GM23338 (cell line): ENCODE measurements around the gene ABR. TPM values are rescaled to one million over a fixed set of nuclear protein-coding genes. Genes with fewer than 3 reads are reported as not detected.

ENCODE experiments used
- ATAC-seq: fragments of 200-7000 bp; cut with Tn5 transposase; 3 replicates; pipeline ENCODE4 v1.9.1; 2020
- DNase-seq: peaks from one replicate; pipeline ENCODE4 v3.0.0-alpha.2; 2015; ENCODE audit warnings: low spot score
- H2AFZ ChIP-seq: fragments of 200-600 bp; sonication (generic); 2 replicates; pipeline ENCODE4 v1.8.0; 2016; ENCODE audit warnings: antibody characterized with exemption, mild to moderate bottlenecking, moderate library complexity
- H3F3A ChIP-seq: fragments of 200-600 bp; sonication (generic); replicated peaks from 2 replicates; pipeline ENCODE4 v1.8.0; 2017; ENCODE audit warnings: antibody characterized with exemption, mixed run types, low read depth
- H3K27ac ChIP-seq: fragments of 200-600 bp; sonication (generic); 2 replicates; pipeline ENCODE4 v1.6.1; 2016; ENCODE audit warnings: low read depth
- H3K27me3 ChIP-seq: fragments of 200-600 bp; sonication (generic); 2 replicates; pipeline ENCODE4 v1.8.0; 2016; ENCODE audit warnings: mild to moderate bottlenecking, mixed run types, moderate library complexity; ENCODE audit not compliant: insufficient read depth
- H3K36me3 ChIP-seq: fragments of 200-600 bp; sonication (generic); 2 replicates; pipeline ENCODE4 v1.8.0; 2016; ENCODE audit warnings: mild to moderate bottlenecking; ENCODE audit not compliant: insufficient read depth
- H3K4me1 ChIP-seq: fragments of 200-600 bp; sonication (generic); 2 replicates; pipeline ENCODE4 v1.8.0; 2016; ENCODE audit warnings: mild to moderate bottlenecking, moderate library complexity; ENCODE audit not compliant: insufficient read depth
- H3K4me2 ChIP-seq: fragments of 200-600 bp; sonication (generic); 2 replicates; pipeline ENCODE4 v1.7.1; 2017; ENCODE audit warnings: mixed run types
- H3K4me3 ChIP-seq: fragments of 200-600 bp; sonication (generic); 2 replicates; pipeline ENCODE4 v1.6.1; 2016; ENCODE audit warnings: mixed run types
- H3K79me2 ChIP-seq: fragments of 200-600 bp; sonication (generic); replicated peaks from 2 replicates; pipeline ENCODE4 v1.8.0; 2017; ENCODE audit warnings: mild to moderate bottlenecking; ENCODE audit not compliant: insufficient read depth
- H3K9me2 ChIP-seq: fragments of 200-600 bp; sonication (generic); 2 replicates; pipeline ENCODE4 v1.8.0; 2017; ENCODE audit not compliant: insufficient read depth
- H4K20me1 ChIP-seq: fragments of 200-600 bp; sonication (generic); replicated peaks from 2 replicates; pipeline ENCODE4 v1.8.0; 2017; ENCODE audit warnings: mild to moderate bottlenecking; ENCODE audit not compliant: insufficient read depth
- H3K27ac Mint-ChIP-seq: 2 replicates; pipeline ENCODE4 v1.8.0; 2020; ENCODE audit warnings: inconsistent platforms, mild to moderate bottlenecking, moderate library complexity, mixed read lengths
- H3K27me3 Mint-ChIP-seq: 3 replicates; pipeline ENCODE4 v1.8.0; 2022; ENCODE audit warnings: low read depth, mild to moderate bottlenecking, moderate library complexity, mixed read lengths, inconsistent platforms; ENCODE audit not compliant: insufficient read depth, poor library complexity
- H3K36me3 Mint-ChIP-seq: 3 replicates; pipeline ENCODE4 v1.8.0; 2021; ENCODE audit warnings: low read depth, mild to moderate bottlenecking, inconsistent platforms, moderate library complexity, mixed read lengths
- H3K4me1 Mint-ChIP-seq: 3 replicates; pipeline ENCODE4 v1.8.0; 2020; ENCODE audit warnings: mild to moderate bottlenecking, inconsistent platforms, mixed read lengths
- H3K4me3 Mint-ChIP-seq: 3 replicates; pipeline ENCODE4 v1.8.0; 2021; ENCODE audit warnings: moderate library complexity, mild to moderate bottlenecking, inconsistent platforms, mixed read lengths
- H3K9me3 Mint-ChIP-seq: 3 replicates; pipeline ENCODE4 v1.8.0; 2020; ENCODE audit warnings: moderate library complexity, mild to moderate bottlenecking, inconsistent platforms, mixed read lengths
- CREB1 ChIP-seq: fragments of 250-450 bp; sonication (Bioruptor Pico); IDR thresholded peaks from 2 replicates; pipeline ENCODE4 v1.5.0; 2020; ENCODE audit warnings: low read depth, mild to moderate bottlenecking, moderate library complexity
- ETS1 ChIP-seq: IDR thresholded peaks from 2 replicates; pipeline ENCODE4 v1.6.1; 2016; ENCODE audit warnings: antibody characterized with exemption
- EZH2 ChIP-seq: fragments of 200-600 bp; sonication (generic); IDR thresholded peaks from one replicate; pipeline ENCODE4 v1.8.0; 2017; ENCODE audit warnings: antibody characterized with exemption, mild to moderate bottlenecking, low read depth; ENCODE audit not compliant: unreplicated experiment
- EZH2phosphoT487 ChIP-seq: fragments of 200-600 bp; sonication (generic); IDR thresholded peaks from one replicate; pipeline ENCODE4 v1.8.1; 2018; ENCODE audit warnings: antibody characterized with exemption; ENCODE audit not compliant: unreplicated experiment
- JUNB ChIP-seq: IDR thresholded peaks from one replicate; pipeline ENCODE4 v1.6.1; 2016; ENCODE audit warnings: antibody characterized with exemption; ENCODE audit not compliant: unreplicated experiment
- NANOG ChIP-seq: IDR thresholded peaks from 2 replicates; pipeline ENCODE4 v1.6.1; 2016; ENCODE audit warnings: antibody characterized with exemption, borderline replicate concordance
- POLR2AphosphoS5 ChIP-seq: IDR thresholded peaks from 2 replicates; pipeline ENCODE4 v1.6.1; 2016; ENCODE audit warnings: antibody characterized with exemption, low read depth
- REST ChIP-seq: IDR thresholded peaks from one replicate; pipeline ENCODE4 v1.6.1; 2018; ENCODE audit warnings: antibody characterized with exemption; ENCODE audit not compliant: unreplicated experiment
- ZNF114 ChIP-seq: fragments of 250-450 bp; sonication (Bioruptor Pico); IDR thresholded peaks from 2 replicates; pipeline ENCODE4 v1.5.0; 2020; ENCODE audit warnings: mild to moderate bottlenecking, moderate library complexity
- ZNF331 ChIP-seq: fragments of 250-450 bp; sonication (Bioruptor Pico); IDR thresholded peaks from 2 replicates; pipeline ENCODE4 v1.5.0; 2020; ENCODE audit warnings: low read depth, mild to moderate bottlenecking, moderate library complexity
- ZNF462 ChIP-seq: fragments of 250-450 bp; sonication (Bioruptor Pico); IDR thresholded peaks from 2 replicates; pipeline ENCODE4 v1.5.0; 2020; ENCODE audit warnings: mild to moderate bottlenecking, moderate library complexity
- polyA plus RNA-seq: library from polyadenylated mRNA; unstranded; fragments of >200 nt; fragmentation: Nextera tagmentation; extraction: Ambion mirVana; gene quantifications from 2 replicates; pipeline ENCODE4 v1.2.1, GENCODE V29; 2016
- total RNA-seq: library from RNA; depleted of rRNA; stranded (reverse); fragments of >200 nt; shearing (Covaris generic); gene quantifications from 2 replicates; pipeline ENCODE4 v1.2.3, GENCODE V29; 2014

The ABR gene
- total and polyA plus RNA-seq, 2 experiments from 2014 or later, result 15.0 to 27.7 TPM

- no peak for TF ChIP-seq EZH2phosphoT487
- no peak for TF ChIP-seq REST
- TF ChIP-seq POLR2AphosphoS5, result no peak
- no peak for TF ChIP-seq EZH2
- TF ChIP-seq ZNF114 (CRISPR knock-in tag), result no peak
- TF ChIP-seq CREB1 (CRISPR knock-in tag), result no peak
- no peak for TF ChIP-seq ETS1
These were observed 53.5 kb downstream of the ABR start (continued) for GRCh38 chr17:1126250-1126797.

GRCh38 chr17:1125788-1126145 is 54.0 kb downstream of the ABR start:
- H3K36me3 Mint-ChIP-seq, result peaks cover 9% of the 10 kb centered on the region; the same call in 2 of the 3 replicates
- no peak for TF ChIP-seq ZNF331 (CRISPR knock-in tag)
- TF ChIP-seq ZNF114 (CRISPR knock-in tag), result no peak
- no peak for TF ChIP-seq ETS1
- no peak for TF ChIP-seq JUNB
- no peak for TF ChIP-seq EZH2phosphoT487
- no peak for TF ChIP-seq ZNF462 (CRISPR knock-in tag)
- no peak for TF ChIP-seq CREB1 (CRISPR knock-in tag)
- TF ChIP-seq NANOG, result no peak

More at GRCh38 chr17:1125788-1126145, 54.0 kb downstream of the ABR start:
- Histone ChIP-seq H3K9me2 (no peaks in the 10 kb centered on the region), H3K4me3 (no peak overlapping the region), H4K20me1 (no peaks in the 10 kb centered on the region), H3K4me1 (0 out of 2 replicates have a peak, but pooled peaks cover 9% of the 10 kb centered on the region), H3K27ac (no peak overlapping the region), H3K4me2 (no peak overlapping the region), H3K27me3 (no peaks in the 10 kb centered on the region), H2AFZ (no peak overlapping the region), H3F3A (0 out of 2 replicates have a peak, but pooled peaks cover 4% of the 10 kb centered on the region), H3K36me3 (no peaks in the 10 kb centered on the region), H3K79me2 (no peaks in the 10 kb centered on the region)
- ATAC-seq, result no peak
- H3K27ac Mint-ChIP-seq, result no peak overlapping the region
- H3K9me3 Mint-ChIP-seq, result no peaks in the 10 kb centered on the region; the same call in 2 of the 3 replicates
- no peak for DNase-seq
- no peak overlapping the region for H3K4me3 Mint-ChIP-seq
- H3K27me3 Mint-ChIP-seq, result peaks cover 5% of the 10 kb centered on the region
- H3K4me1 Mint-ChIP-seq, result peaks cover 12% of the 10 kb centered on the region
